Measurements from ENCODE around the gene LARGE1.
A peak's percentile ranks its signal among the peaks of the same experiment; 100 is the strongest.
"Not testable (repeated sequence)": the region's sequence is repeated elsewhere in the genome, so short reads cannot be mapped to it uniquely, and the experiment has no call there.

Gene LARGE1

DNA sequence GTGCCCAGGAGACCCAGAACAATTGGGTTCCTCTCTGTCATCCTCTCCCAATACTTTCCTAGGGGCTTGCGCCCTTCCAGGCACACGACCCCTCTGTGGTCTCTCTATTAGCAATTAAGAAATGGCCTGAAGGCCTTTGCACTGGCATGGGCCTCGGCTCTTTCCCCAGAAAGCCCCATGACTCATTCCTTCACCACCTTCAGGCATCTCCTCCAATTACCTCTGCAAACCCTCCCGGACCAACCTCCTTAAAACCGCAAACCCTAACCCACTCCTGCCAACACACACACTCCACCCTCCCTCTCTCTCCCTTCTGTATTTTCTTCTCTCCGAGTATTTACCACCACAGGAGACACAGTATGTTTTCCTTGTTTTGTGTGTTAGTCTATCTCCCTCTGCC, 36.7 kb downstream of the LARGE1 start:
- no peak for DNase-seq

DNA sequence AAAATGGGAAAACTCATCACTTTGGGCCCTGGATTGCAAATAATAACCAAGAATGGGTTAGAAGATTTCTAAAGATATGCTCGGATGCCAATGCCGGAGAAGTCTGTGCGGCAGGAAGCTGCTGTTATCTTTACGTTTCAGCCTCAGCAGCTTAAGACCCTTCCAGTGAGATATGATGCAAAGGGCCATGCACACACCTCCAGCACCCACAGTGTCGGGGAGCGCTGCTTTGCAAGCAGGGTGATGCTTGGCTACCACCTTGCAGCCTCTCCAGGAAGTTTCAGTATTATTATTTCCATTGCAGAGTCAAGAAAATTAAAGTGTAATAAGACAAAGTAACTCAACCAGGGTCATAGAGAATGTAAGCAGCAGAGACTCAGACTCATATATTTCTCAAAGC, 37.3 kb downstream of the LARGE1 start:
- DNase-seq = no peak

DNA sequence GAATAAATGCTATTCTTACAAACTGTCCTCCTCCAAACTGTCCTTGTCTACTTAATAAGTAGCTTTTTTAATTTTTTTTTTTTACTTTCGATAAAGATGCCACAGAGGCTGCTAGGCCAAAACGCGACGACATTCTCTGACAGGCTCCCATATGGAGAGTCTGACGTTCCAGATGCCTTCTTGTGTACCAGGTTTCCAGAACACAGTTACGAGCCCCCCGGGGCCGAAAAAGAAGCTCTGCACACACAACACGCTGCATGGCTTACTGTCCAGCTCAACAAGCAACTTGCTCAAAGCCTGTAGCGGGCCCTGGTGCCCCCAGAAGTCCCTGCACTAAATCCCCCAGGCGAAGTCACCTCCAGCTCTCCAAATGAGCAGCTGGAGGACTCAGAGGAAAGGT, 39.3 kb downstream of the LARGE1 start:
- no peak for DNase-seq

DNA sequence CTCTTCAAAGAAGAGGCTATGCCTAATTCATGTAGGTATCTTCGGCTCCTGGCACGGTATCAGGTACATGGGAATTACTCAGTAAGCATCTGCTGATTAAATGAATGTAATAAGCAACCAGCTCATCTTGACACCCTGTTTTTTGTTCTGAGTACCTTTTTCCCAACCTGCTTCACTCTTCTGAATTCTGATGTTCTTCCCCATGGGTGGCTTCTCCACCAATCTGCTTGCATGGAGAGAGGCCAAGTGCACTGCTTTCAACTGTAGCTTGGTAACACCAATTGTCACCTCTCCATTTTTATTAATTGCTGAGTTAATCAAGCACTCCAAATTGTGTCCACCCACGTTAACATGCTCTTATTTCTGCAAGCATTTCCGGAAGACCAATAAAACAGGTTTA, 40.5 kb downstream of the LARGE1 start:
- peak in 1 of 2 experiments; percentile 58 for DNase-seq

DNA sequence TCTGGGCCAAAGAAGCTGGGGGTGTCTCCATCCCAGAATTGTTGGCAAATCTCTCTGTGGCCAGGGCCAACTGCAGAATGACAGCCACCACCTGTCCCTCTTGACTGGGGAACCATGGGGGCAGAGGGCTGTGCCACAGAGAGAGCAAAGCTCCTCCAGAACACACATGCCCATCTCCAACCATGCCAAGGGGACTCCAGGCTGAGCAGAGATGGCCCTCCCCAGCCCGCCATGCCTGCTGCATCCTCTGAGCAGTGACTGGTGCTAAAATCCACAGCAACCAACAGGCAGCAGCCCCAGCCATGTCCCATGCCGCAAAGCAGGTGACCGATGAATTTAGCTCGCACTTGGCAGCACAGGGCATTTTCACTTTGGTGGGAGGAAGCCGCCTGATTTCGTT, 45.0 kb downstream of the LARGE1 start:
- DNase-seq = peak; percentile 93 to 97

DNA sequence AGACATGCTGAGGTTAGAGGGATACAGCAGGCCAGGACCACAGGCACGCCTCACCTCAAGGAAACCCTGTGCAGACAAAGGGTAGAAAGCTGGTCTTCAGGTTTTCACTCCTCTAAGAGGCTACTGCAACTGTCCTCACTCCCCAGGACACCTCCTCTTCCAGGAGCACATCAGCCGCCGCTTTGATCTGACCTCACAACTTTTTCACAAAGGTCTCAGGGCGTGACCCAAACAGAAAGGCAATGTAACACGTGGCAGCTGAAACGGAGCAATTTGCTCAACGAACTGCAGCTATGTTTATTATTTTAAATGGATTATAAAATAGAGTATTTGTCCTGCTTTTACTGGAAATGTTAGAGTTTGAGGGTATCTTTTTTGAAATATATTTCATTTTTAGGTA, 46.1 kb downstream of the LARGE1 start:
- no peak for DNase-seq

DNA sequence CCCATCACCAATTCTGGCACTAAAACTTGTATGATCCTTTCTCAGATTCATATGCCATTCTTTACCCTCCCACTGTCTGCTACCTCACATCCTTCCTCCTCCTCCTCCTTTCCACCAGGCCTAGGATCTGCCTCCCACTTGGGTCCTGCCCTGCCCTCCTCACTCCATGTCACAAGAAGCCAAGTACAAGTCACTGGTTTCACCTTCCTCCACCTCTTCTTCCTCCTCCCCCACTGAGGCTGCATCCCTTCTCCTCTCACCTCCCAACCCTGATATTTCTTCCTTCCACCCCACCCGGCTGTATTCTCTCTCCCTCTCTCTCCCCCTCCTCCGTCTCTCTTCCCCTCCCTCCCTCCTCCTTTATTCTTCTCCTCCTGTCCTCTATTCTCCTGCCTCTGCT, 46.6 kb downstream of the LARGE1 start:
- no peak for DNase-seq

DNA sequence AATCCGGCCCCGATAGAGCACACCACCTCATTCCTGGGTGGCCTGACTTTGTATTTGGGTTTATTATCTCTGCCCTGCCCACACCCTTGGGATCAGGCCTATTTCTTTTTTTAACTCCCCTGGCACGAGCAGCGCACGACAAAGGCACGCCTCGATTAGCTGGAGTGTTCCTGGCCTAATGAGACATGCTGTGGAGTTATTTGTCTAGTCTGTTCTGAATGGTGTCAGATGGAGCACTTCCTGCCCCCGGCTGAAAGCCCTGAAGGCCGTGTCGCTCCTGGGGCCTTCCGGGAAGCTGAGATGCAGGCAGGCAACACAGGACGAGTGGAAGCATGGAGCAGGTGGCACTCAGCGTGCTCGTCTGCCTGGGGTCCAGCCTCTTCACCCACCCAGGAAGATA, 47.1 kb downstream of the LARGE1 start:
- DNase-seq = no peak

DNA sequence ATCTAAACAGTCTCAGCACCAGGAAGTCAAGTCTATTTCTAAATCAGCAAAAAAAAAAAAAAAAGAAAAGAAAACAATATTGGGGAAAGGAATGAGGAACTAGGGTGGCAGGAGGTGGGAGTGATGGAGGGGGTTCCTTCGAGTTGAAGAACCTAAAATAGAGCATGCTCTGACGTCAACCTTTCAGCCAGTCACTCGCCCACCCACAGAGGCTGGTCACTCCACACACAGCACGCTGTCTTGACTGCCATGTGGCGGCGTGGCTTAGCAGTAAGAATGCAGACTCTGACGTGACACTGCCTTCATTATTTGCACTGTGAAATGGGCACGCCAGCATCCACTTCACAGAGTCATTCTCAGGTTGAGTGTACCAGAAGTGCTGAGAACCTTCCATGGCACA, 48.3 kb downstream of the LARGE1 start:
- DNase-seq = no peak

DNA sequence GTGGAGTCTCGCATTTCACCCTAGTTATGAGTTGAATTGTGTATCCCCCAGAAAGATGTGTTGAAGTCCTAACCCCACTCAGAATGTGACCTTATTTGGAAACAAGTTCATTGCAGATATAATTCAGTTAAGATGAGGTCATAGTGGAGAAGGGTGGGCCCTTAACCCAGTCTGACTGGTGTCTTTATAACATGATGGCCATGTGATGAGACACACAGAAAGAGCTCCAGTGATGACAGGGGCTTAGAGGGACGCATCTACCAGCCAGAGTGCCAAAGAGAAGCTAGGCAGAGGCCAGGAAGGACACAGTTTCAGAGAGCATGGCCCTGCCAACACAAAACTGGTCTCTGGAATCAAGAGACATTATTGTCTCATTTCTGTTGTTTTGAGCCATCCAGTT, 50.3 kb downstream of the LARGE1 start:
- no peak for DNase-seq

DNA sequence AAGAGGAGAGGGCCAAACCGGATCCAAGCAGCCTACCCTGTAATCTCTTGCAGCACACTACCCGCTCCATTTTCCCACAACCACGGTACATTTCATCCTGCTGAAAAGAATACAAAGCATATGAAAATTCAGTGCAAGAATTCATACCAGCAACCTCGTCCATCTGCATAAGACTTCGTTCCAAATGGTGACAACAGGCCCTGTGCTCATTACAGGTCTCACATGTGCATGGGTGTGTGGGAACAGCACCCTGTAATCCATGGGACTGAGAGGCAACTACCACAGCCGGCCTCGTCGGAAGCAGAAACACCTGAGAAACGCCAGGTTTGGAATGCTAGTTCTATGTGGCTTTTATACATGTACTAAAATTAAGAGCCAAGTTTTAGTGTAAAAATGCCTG, 52.3 kb downstream of the LARGE1 start:
- DNase-seq = no peak

DNA sequence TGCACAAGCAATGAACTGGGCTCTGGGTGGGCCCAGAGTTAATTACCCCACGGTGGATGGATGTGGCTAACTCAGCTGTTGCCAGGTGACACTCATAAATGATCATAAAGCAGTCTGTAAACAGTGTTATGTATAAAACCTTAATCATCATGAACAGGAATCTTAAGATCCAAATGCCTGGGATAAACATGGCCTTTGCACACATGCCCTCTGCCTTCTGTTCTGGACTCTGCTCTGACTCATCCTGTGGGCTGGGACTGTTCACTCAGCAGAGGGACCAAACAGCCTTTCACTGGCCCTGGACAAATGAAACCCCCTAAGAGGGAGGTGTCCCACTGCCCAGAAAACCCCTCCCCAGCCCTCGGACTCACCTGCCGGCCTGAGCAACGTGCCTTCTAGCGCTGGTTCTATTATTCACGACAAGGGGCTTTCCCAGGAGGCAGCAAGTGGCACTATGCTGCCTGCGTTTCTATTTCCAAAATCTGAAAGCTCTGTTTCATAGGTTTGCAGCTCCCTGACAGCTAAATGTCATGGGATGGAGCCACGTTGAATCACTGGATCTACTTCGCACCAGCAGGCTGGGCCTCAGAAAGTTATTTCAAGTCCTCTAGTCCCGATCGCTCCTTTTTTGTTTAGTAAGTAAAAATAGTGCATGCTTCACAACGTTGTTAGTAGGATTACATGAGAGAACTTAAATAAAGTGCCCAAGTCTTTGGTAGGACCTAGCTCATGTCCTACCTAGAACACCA, 53.0 kb downstream of the LARGE1 start:
- DNase-seq = no peak

DNA sequence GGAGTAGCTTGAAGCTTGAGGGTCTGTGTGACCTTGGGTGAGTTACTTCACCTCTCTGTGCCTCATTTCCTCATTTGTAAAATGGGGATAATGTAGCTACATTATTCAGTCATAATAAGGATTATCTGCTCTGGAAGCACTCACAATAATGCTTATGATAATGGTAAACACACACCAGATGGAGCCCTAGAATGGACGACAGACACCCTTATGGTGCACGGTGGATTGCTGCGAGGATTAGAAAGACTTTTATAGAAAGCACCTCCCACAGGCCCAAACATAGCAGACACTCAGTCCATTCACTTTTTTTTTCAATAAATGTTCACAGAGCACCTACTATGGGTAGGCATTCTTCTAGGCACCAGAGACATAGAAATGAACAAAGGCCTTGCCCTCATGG, 53.8 kb downstream of the LARGE1 start:
- DNase-seq = no peak

DNA sequence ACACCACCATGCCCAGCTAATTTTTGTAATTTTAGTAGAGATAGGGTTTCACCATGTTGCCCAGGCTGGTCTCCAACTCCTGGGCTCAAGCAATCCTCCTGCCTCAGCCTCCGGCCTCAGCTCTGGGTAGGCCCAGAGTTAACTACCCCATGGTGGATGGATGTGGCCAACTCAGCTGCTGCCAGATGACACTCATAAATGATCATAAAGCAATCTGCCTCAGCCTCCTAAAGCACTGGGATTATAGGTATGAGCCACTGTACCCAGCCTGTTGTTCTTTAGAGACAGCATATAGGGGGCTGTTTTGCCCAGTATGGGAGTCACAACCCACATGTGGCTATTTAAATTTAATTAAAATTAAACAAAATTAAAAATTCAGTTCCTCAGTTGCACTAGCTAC, 54.3 kb downstream of the LARGE1 start:
- no peak for DNase-seq

DNA sequence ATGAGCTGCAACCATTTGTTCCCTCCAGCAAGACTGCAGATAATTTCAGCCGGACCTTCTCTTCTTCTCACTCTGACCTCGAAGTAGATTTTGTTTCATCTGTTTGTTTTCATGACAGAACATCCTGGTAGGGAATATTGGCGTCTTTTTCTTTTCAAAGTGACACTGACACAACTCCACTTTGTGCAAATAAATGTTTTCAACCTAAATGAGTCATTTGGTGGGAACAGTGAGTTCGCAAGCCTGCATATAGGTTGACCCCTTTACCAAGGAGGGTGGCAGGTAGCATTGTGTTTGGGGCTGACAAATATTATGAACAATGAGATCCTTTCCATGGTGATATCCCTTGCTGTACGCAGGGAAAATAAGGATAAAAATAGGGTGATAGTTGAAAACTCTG, 55.0 kb downstream of the LARGE1 start:
- no peak for DNase-seq

DNA sequence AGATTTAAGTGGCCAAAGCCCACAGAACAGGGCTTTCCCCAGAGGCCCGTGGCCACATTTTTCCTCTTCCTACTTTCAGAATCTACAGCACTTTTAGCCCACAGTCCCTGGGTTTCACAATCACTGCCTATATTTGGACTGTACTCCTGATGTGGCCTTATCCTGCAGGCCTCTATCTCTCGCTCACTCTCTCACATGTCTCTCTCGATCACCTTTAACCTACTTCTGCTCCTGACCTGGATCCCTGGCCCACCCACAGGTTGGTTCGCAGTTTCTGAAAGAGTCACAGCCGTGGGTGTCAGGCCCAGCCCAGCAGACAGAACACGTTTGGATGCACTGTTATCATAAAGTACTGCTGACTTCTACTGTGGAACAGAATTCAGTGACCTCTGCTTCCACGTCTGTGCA, 55.5 kb downstream of the LARGE1 start:
- no peak for DNase-seq

DNA sequence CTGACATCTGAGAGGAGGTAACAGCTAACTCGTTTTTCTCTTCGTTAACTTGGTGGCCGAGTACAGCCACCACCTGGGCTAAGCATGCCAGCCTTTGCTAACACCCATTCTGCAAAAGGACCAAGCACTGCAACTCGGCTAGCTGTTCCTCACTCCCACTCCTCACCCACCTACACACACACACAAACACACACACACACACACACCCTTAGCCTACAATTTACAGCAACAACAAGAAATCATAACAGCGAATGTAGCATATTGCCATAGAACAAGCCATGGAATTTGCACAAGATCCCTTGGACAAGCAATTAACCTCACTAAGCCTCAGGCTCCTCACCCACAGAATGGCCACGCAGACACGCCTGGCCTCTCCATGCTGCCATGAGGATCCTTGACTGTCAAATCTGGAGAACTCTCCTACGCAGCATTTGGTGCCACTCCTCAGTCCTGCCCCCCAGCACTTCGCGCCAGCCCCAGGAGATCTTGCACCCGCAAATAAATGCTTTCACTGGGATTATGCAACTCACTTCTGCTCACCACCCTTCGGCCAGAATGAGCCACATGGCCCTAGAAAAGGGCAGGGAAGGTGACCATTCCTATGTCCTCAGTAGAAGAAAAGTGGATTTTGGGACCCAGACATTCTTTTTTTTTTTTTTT, 58.9 kb downstream of the LARGE1 start:
- DNase-seq = no peak

DNA sequence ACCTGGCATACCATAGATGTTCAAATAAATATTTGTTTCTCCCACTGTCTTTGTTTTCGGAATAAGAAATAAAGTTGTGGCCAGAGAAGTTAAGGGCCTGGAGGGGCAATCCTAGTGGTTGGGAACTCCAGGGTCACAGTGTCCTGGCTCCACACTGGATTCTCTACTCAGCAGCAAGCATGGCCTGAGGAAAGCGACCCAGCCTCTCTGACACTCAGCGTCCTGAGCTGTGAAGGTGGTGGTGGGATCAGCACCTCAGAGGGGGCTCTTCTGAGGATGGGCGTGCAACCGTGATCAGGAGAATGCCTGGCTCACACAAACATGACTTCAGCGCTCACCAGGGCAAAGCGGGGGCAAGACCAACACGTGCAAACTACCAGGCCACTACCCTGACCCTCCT, 59.9 kb downstream of the LARGE1 start:
- no peak for DNase-seq

DNA sequence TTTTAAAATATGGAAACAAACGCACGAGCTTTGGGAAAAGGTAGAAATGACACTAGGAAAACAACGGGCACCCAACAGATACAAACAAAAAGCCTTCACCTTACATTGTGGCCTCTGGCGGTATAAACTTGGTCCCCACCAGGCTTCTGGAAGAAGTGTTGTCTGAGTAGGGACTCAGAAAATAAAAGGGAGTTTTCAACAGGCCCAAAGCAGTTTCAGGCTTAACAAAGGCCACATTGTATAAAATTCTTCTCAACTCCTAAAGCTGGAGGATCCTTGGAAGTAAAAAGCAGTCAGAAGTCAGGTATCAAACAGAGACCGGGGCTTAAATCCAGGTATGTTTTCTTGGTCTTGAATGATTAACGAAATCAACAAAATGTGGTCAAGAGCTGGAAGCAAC, 61.0 kb downstream of the LARGE1 start:
- DNase-seq = no peak

DNA sequence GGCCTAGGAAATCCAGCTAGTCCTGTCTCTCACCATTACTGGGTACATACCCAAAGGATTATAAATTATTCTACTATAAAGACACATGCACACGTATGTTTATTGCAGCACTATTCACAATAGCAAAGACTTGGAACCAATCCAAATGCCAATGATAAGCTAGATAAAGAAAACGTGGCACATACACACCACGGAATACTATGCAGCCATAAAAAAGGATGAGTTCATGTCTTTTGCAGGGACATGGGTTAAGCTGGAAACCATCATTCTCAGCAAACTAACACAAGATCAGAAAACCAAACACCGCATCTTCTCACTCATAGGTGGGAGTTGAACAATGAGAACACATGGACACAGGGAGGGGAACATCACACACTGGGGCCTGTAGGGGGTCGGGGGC, 61.6 kb downstream of the LARGE1 start:
- DNase-seq = not testable (repeated sequence)

DNA sequence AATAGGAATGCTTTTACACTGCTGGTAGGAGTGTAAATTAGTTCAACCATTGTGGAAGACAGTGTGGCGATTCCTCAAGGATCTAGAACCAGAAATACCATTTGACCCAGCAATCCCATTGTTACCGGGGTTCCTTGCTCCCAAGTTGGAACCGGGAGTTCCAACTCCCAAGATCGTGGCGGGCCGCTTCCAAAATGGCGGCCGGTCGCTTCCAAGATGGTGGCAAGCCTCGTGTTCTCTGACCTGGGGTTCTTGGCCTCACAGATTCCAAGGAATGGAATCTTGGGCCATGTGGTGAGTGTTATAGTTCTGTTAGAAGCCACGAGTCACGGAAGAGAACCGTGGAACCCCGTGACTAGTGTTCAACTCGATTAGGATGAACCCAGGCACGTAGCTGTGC, 62.5 kb downstream of the LARGE1 start:
- not testable (repeated sequence) for DNase-seq

DNA sequence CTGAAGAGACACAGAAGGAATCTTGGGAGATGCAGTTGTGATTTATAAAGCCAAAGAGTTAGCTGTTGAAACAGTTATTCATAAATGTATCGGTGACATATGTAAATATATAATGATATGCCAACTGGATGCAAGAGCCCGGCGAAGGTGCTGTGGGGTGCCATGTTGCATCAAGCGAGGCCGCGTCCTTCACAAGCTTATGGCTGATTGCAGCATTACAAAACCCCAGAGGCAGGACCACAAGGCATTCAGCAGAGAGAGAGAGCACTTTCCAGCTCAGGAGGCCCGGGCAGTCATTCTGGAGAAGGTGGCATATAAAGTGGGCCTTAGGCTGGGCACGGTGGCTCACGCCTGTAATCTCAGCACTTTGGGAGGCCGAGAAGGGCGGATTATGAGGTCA, 65.6 kb downstream of the LARGE1 start:
- DNase-seq = no peak

DNA sequence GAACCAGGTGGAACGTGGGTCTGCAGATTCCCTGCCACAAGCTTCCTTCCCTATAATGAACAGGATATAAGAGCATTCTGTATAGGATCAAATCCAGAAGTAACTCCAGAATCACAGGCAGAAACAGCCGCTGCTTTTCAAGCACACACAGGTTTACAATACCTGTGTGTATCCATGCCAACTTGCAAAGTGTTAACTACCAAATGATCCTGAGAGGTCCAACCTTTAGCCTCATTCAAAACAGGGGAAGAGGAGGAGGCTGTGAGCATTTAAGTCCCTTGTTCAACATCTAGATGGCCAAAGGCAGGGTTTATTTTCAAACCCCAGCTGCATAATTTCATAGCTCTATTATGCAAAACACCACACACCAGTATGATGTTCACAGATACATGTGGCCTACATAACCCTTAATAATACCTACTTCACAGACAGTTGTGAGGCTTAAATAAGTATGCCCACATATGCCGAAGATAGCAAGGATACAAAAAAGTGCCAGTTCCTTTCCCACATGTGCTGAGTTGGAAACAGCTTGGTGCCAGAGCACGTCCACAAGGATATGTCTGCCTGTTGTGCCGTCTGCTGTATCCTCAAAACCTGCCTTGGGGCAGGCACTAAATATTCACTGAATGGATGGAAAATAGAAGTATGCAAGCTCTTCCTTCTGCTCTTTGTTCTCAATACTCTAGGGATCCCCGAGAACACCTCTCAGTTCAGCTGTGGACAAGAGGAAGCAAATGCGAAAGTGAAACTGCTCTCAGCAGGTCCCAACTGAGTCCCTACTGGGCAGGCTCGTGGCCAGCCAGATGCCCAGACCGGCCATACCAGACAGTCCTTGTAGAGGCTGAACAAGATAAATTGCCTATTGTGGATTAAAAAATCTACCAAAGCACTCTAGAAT, 66.8 kb downstream of the LARGE1 start:
- no peak for DNase-seq
